CD14-positive monocyte (primary cell): Measurements from ENCODE around the gene CNTNAP2. TPM values are rescaled to one million over a fixed set of nuclear protein-coding genes. Genes with fewer than 3 reads are reported as not detected.

ENCODE experiments used
- DNase-seq, 3 donors: peaks; one replicate each; pipeline ENCODE4 v3.0.0-alpha.2; 2011 to 2022
- H2AFZ ChIP-seq: 2 replicates; pipeline ENCODE4 v1.6.0; 2012; ENCODE audit warnings: mild to moderate bottlenecking, low read depth, low read length, inconsistent platforms; ENCODE audit not compliant: insufficient read depth, poor library complexity, severe bottlenecking
- H3K27ac ChIP-seq, 2 donors: 1 replicate in 1 of 2; 2 replicates in 1 of 2; pipeline ENCODE4 v1.5.1; 2012 to 2013; ENCODE audit warnings: low read length in 2 of 2, control low read depth in 1 of 2, inconsistent platforms in 1 of 2, low read depth in 1 of 2, mild to moderate bottlenecking in 1 of 2
- H3K27me3 ChIP-seq, 2 donors: one replicate each; pipeline versions ENCODE4 v1.6.0 to v1.6.1; 2011 to 2013; ENCODE audit warnings: low read length in 2 of 2; ENCODE audit not compliant: control insufficient read depth in 2 of 2, insufficient read depth in 2 of 2
- H3K36me3 ChIP-seq, 2 donors: replicated peaks in 1 of 2; 1 replicate in 1 of 2; 2 replicates in 1 of 2; pipeline versions ENCODE4 v1.5.1 to v1.6.1; 2012 to 2013; ENCODE audit warnings: low read length in 2 of 2, control low read depth in 1 of 2, inconsistent platforms in 1 of 2, mild to moderate bottlenecking in 1 of 2; ENCODE audit not compliant: insufficient read depth in 2 of 2, control insufficient read depth in 1 of 2
- H3K4me1 ChIP-seq, 2 donors: 1 replicate in 1 of 2; 2 replicates in 1 of 2; pipeline versions ENCODE4 v1.5.1 to v1.6.1; 2012 to 2013; ENCODE audit warnings: low read length in 2 of 2, control low read depth in 1 of 2, inconsistent platforms in 1 of 2, mild to moderate bottlenecking in 1 of 2, moderate library complexity in 1 of 2; ENCODE audit not compliant: insufficient read depth in 2 of 2, control insufficient read depth in 1 of 2
- H3K4me2 ChIP-seq: replicated peaks from 2 replicates; pipeline ENCODE3; 2012; ENCODE audit warnings: low read length, moderate library complexity, mild to moderate bottlenecking; ENCODE audit not compliant: poor library complexity, severe bottlenecking; ENCODE audit errors: extremely low read depth
- H3K4me3 ChIP-seq, 3 experiments: fragments of 200-600 bp in 1 of 3; sonication (generic) in 1 of 3; replicated peaks in 1 of 3; 1 replicate in 2 of 3; 2 replicates in 1 of 3; pipeline ENCODE4 v1.5.1; 2011 to 2013; ENCODE audit warnings: low read length in 3 of 3, mild to moderate bottlenecking in 3 of 3, control low read depth in 2 of 3, low read depth in 2 of 3, inconsistent platforms in 1 of 3, moderate library complexity in 1 of 3
- H3K79me2 ChIP-seq: 2 replicates; pipeline ENCODE4 v1.6.0; 2012; ENCODE audit warnings: mild to moderate bottlenecking, control low read depth, inconsistent platforms, low read length, moderate library complexity; ENCODE audit not compliant: insufficient read depth
- H3K9ac ChIP-seq: 2 replicates; pipeline ENCODE4 v1.6.0; 2017; ENCODE audit warnings: low read length, mild to moderate bottlenecking; ENCODE audit not compliant: insufficient read depth, poor library complexity, severe bottlenecking
- H3K9me3 ChIP-seq, 2 donors: replicated peaks in 1 of 2; 1 replicate in 1 of 2; 2 replicates in 1 of 2; pipeline versions ENCODE4 v1.5.1 to v1.6.1; 2012 to 2013; ENCODE audit warnings: low read length in 2 of 2, control low read depth in 1 of 2; ENCODE audit not compliant: control insufficient read depth in 1 of 2, insufficient read depth in 1 of 2
- H4K20me1 ChIP-seq: 2 replicates; pipeline ENCODE4 v1.6.0; 2012; ENCODE audit warnings: mild to moderate bottlenecking, low read length, control low read depth, moderate library complexity; ENCODE audit not compliant: insufficient read depth
- H3K27ac Mint-ChIP-seq, 7 donors: one replicate each; pipeline ENCODE4 v1.8.0; 2020; ENCODE audit warnings: mild to moderate bottlenecking in 7 of 7, mixed read lengths in 7 of 7, moderate library complexity in 6 of 7, inconsistent platforms in 2 of 7
- H3K27me3 Mint-ChIP-seq, 3 donors: one replicate each; pipeline ENCODE4 v1.8.0; 2021 to 2022; ENCODE audit warnings: low read depth in 3 of 3, mild to moderate bottlenecking in 3 of 3, mixed read lengths in 3 of 3, moderate library complexity in 3 of 3, inconsistent platforms in 1 of 3
- H3K36me3 Mint-ChIP-seq, 2 donors: one replicate each; pipeline ENCODE4 v1.8.0; 2020; ENCODE audit warnings: mixed read lengths in 2 of 2, inconsistent platforms in 1 of 2, mild to moderate bottlenecking in 1 of 2
- H3K4me1 Mint-ChIP-seq: one replicate; pipeline ENCODE4 v1.8.0; 2020; ENCODE audit warnings: mild to moderate bottlenecking, mixed read lengths
- H3K4me3 Mint-ChIP-seq, 2 donors: one replicate each; pipeline ENCODE4 v1.8.0; 2020; ENCODE audit warnings: mild to moderate bottlenecking in 2 of 2, mixed read lengths in 2 of 2, moderate library complexity in 1 of 2
- H3K9me3 Mint-ChIP-seq, 7 donors: one replicate each; pipeline ENCODE4 v1.8.0; 2020 to 2022; ENCODE audit warnings: mixed read lengths in 7 of 7, mild to moderate bottlenecking in 6 of 7, moderate library complexity in 6 of 7, inconsistent platforms in 2 of 7
- WGBS: methylation state at CpG from one replicate; pipeline ENCODE4 v1.1.5; 2013; ENCODE audit warnings: missing lambda C conversion rate; ENCODE audit not compliant: insufficient coverage; 5-methylcytosine and 5-hydroxymethylcytosine counted together
- intact Hi-C, 2 donors: fragments of 100-400 bp; cut with micrococcal nuclease; formaldehyde crosslinking; loops; one replicate each; pipeline versions ENCODE4 v1.15.0 to v1.15.1; 2023
- polyA plus RNA-seq, 3 donors: library from polyadenylated mRNA; depleted of rRNA in 1 of 3; unstranded in 2 of 3; stranded (reverse) in 1 of 3; fragments of 300-500 nt in 2 of 3; fragments of >200 nt in 1 of 3; fragmentation: Illumina TruSeq in 2 of 3; gene quantifications; 1 replicate in 2 of 3; 2 replicates in 1 of 3; pipeline ENCODE4 v1.2.3, GENCODE V29; 2012 to 2021
- TF ChIP-seq, protein P1 (sequence below): fragments of 200-600 bp; IDR thresholded peaks from one replicate; pipeline ENCODE4 v1.8.0; 2022; ENCODE audit warnings: antibody characterized with exemption, mild to moderate bottlenecking

Gene CNTNAP2
- polyA plus RNA-seq, 3 donors: 0.01 TPM; not detected in 2

DNA sequence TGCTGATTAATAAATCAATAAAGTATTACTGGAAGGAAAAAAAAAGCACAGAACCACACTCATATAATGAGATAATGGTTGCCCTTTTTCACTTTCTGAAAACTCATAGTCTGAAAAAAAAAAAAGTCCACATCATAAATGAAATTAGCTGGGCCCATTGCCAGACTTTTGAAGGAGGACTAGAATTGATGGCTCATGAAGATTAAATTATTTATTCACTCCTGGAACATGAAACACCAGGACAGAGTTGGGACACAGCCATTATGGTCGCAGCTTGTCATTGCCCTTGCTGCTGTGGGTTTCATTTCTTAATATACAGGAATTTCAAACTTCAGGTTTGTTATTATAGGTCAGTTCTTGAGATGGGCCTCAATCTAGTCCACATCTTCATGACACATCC lies 91.9 kb downstream of the CNTNAP2 start:
- Histone ChIP-seq H3K27ac (no peak overlapping the region), H2AFZ (no peak overlapping the region), H3K4me3 (no peak overlapping the region), H3K4me1 (no peaks in the 10 kb centered on the region), H3K27me3 (no peaks in the 10 kb centered on the region), H3K79me2 (no peaks in the 10 kb centered on the region), H3K9me3 (peaks cover 0 to 4% of the 10 kb centered on the region in 2 donors), H3K9ac (no peak overlapping the region), H3K4me2 (no peak overlapping the region), H4K20me1 (no peaks in the 10 kb centered on the region), H3K36me3 (no peaks in the 10 kb centered on the region)
- Mint-ChIP-seq H3K27ac (no peak overlapping the region), H3K27me3 (no peaks in the 10 kb centered on the region), H3K9me3 (peaks cover 0 to 2% (median 0%) of the 10 kb centered on the region in 7 donors), H3K4me3 (no peak overlapping the region), H3K4me1 (no peaks in the 10 kb centered on the region), H3K36me3 (no peaks in the 10 kb centered on the region)
- WGBS: no CpG with 5 or more reads among the region's 1 CpG
- TF ChIP-seq, protein P1, sequence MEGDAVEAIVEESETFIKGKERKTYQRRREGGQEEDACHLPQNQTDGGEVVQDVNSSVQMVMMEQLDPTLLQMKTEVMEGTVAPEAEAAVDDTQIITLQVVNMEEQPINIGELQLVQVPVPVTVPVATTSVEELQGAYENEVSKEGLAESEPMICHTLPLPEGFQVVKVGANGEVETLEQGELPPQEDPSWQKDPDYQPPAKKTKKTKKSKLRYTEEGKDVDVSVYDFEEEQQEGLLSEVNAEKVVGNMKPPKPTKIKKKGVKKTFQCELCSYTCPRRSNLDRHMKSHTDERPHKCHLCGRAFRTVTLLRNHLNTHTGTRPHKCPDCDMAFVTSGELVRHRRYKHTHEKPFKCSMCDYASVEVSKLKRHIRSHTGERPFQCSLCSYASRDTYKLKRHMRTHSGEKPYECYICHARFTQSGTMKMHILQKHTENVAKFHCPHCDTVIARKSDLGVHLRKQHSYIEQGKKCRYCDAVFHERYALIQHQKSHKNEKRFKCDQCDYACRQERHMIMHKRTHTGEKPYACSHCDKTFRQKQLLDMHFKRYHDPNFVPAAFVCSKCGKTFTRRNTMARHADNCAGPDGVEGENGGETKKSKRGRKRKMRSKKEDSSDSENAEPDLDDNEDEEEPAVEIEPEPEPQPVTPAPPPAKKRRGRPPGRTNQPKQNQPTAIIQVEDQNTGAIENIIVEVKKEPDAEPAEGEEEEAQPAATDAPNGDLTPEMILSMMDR: no peak
- no peak for DNase-seq
- intact Hi-C loops: no loop called here

DNA sequence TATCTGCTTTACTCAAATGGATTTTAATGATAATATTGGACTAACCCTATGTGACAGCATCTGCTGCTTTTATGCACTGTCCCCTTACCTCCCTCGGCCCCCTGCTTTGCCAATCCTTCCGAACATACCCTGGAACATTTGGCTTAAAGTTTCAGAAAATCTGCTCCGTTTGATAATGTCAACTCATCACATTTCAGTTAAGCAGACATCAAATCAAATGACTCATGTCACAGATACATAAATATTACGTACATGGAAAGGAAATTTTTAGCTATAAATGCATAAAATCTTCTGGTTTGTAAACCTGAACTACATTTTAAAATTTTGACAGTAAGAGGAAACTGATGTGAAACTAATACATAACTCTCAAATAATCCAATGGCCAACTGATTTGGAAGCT lies 98.2 kb downstream of the CNTNAP2 start:
- Mint-ChIP-seq H3K4me3 (no peak overlapping the region), H3K4me1 (no peaks in the 10 kb centered on the region), H3K9me3 (peaks cover 0 to 9% (median 5%) of the 10 kb centered on the region in 7 donors), H3K27ac (no peak overlapping the region), H3K27me3 (no peaks in the 10 kb centered on the region), H3K36me3 (no peaks in the 10 kb centered on the region)
- intact Hi-C loops: no loop called here
- H3K27ac ChIP-seq: no peak overlapping the region
- H3K4me1 ChIP-seq: no peaks in the 10 kb centered on the region
- H3K9ac ChIP-seq: no peak overlapping the region
- no peaks in the 10 kb centered on the region for H3K36me3 ChIP-seq
- WGBS: 85% methylated on average over 2 of the region's 4 CpGs
- no peaks in the 10 kb centered on the region for H4K20me1 ChIP-seq
- no peaks in the 10 kb centered on the region for H3K79me2 ChIP-seq
- H2AFZ ChIP-seq: no peak overlapping the region
- H3K4me3 ChIP-seq: no peak overlapping the region
- DNase-seq: no peak
- no peak overlapping the region for H3K4me2 ChIP-seq
- H3K27me3 ChIP-seq: no peaks in the 10 kb centered on the region
- TF ChIP-seq, protein P1: no peak
- H3K9me3 ChIP-seq: peaks cover 13 to 16% of the 10 kb centered on the region in 2 donors
